Left forelimb (tissue), 1 donor: ENCODE data around the gene ALB.

ENCODE experiments used
- DNase-seq: peaks from one replicate; pipeline ENCODE4 v3.0.0-alpha.2; 2018; ENCODE audit warnings: low spot score

Gene ALB

DNA sequence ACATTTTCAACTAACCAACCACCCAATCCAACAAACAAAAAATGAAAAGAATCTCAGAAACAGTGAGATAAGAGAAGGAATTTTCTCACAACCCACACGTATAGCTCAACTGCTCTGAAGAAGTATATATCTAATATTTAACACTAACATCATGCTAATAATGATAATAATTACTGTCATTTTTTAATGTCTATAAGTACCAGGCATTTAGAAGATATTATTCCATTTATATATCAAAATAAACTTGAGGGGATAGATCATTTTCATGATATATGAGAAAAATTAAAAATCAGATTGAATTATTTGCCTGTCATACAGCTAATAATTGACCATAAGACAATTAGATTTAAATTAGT, 27.7 kb downstream of the ALB start:
- no peak for DNase-seq

- DNase-seq, result no peak
Observed at GRCh38 chr4:73432169-73433000, 28.3 kb downstream of the ALB start.

- DNase-seq, result no peak
Observed at GRCh38 chr4:73433140-73433539, 29.1 kb downstream of the ALB start.

DNA sequence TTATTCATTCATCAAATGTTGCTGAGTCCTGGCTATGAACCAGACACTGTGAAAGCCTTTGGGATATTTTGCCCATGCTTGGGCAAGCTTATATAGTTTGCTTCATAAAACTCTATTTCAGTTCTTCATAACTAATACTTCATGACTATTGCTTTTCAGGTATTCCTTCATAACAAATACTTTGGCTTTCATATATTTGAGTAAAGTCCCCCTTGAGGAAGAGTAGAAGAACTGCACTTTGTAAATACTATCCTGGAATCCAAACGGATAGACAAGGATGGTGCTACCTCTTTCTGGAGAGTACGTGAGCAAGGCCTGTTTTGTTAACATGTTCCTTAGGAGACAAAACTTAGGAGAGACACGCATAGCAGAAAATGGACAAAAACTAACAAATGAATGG, 30.2 kb downstream of the ALB start:
- no peak for DNase-seq

DNA sequence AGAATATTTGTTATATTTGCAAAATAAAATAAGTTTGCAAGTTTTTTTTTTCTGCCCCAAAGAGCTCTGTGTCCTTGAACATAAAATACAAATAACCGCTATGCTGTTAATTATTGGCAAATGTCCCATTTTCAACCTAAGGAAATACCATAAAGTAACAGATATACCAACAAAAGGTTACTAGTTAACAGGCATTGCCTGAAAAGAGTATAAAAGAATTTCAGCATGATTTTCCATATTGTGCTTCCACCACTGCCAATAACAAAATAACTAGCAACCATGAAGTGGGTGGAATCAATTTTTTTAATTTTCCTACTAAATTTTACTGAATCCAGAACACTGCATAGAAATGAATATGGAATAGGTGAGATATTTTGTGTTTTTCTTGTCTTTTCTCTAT, 31.9 kb downstream of the ALB start, which contains the start of gene AFP:
TSS of gene AFP (plus strand) at position 238 of the 400 bp plus-strand sequence. CDS start at position 280, 42 bp downstream.
- DNase-seq, result no peak

- DNase-seq, result no peak
Observed at GRCh38 chr4:73436674-73437557, 32.8 kb downstream of the ALB start.

- no peak for DNase-seq
Observed at GRCh38 chr4:73437558-73437956, 33.5 kb downstream of the ALB start.

DNA sequence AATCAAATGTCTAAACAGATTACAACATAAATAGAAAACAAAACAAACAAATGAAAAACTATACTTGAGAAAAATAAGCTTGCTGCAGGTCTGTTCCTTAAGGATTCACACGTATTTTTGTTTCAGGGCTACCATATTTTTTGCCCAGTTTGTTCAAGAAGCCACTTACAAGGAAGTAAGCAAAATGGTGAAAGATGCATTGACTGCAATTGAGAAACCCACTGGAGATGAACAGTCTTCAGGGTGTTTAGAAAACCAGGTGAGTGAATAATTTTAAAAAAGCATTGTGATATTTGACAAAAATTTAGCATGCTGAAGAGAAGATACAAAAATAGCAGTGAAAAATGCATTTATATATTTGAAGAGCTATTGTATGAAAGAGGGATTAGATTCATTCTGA, 34.0 kb downstream of the ALB start:
- no peak for DNase-seq

- DNase-seq, result no peak
Observed at GRCh38 chr4:73438582-73439215, 34.6 kb downstream of the ALB start.

GRCh38 chr4:73439445-73439844, 35.4 kb downstream of the ALB start:
- no peak for DNase-seq

- DNase-seq, result no peak
Observed at GRCh38 chr4:73439991-73440390, 35.9 kb downstream of the ALB start.

DNA sequence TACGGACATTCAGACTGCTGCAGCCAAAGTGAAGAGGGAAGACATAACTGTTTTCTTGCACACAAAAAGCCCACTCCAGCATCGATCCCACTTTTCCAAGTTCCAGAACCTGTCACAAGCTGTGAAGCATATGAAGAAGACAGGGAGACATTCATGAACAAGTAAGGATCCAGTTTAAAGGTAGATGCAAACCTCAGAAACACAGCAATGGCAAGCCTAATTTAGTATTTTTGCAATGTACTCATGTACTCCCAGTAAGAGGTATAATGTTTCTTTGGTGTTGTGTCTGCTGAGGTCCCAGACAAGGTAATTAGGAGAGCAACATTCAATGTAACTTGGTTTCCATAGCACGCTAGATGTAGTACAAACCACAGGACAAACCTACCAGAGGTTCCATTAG, 36.6 kb downstream of the ALB start:
- DNase-seq, result no peak

GRCh38 chr4:73442275-73442674, 38.2 kb downstream of the ALB start:
- DNase-seq, result no peak

GRCh38 chr4:73443224-73443623, 39.1 kb downstream of the ALB start:
- no peak for DNase-seq

- no peak for DNase-seq
Observed at GRCh38 chr4:73445383-73446335, 41.6 kb downstream of the ALB start.

DNA sequence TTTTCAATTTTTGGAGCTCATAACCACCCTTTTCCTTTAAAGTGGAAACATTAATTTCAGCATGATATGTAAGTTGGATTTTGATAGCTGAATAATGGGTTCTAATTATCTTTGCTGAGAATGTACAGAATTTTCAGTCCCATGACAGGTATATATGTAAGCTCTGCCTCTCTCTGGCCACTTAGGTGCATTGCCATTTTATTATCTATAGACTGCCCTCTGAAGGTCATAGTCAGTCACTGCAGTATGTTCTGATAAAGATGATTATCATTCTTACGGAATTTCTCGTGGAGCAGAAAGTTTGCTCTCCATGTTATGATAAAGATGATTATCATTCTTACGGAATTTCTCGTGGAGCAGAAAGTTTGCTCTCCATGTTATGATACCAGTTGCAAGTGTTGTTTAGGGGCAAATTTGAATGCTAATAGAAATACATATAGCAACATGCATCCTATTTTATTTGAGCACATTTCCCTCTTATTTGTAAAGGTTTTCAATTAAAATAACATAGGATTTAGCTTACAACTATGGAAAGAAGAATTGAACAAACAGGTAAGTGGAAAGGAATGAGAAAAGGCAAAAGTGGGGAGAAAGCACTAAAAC, 42.4 kb downstream of the ALB start:
- no peak for DNase-seq

- no peak for DNase-seq
Observed at GRCh38 chr4:73447671-73448070, 43.6 kb downstream of the ALB start.

DNA sequence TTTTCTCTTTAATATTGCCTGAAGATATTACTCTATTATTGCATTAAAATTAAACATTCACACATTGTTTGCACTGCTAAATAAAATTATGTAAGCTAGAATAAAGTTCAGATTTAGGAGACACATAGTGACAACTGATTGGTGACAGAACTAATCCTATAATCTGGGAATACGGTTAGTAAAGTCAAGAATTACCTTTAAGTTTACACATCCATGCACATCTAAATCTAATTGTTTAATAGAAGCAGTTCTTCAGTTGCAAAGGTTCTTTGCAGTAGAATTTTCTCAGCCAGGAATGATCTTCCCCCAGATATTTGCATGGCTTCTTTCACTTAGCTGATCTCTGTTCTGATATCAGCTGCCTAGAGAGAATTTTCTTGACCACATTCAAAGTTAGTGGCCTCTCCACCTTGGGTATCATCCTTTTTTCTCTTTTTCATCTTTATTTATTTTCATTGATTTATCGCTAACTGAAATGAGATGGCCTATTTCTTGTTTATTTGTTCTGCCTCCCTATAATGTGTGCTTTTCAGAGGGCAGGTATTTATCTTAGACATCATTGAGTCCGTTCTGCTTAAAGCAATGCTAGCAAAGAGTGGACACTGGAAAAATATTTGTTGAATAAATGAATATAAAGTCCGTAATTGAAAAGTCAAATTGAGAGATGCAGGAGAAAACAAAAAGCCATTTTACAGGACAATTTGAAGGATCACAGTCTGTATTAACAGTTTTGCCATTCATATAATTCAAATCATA, 44.5 kb downstream of the ALB start:
- DNase-seq, result no peak

DNA sequence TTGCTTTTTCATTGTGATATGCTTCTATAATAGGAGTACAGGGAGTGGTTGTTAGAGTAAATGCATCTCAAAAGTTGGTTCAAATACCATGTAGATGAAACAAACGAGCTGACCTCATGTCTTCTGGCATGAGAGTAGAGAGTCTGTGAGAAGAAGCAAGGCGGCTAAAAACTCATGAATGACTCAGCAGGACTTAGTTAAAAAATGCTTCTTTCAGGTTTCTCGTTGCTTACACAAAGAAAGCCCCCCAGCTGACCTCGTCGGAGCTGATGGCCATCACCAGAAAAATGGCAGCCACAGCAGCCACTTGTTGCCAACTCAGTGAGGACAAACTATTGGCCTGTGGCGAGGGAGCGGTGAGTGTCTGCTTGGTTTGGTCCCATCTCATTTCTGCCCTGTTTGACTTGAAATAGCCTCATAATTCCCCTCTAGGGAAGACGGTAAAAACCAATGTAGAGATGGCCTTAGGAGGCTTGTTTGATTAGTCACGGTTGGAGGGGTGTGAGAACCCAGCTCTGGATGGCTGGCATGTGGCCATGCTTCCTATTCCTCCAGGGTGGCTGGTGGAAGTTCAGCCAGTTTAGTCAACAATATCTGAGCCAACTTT, 46.4 kb downstream of the ALB start:
- no peak for DNase-seq

- DNase-seq, result no peak
Observed at GRCh38 chr4:73451404-73451803, 47.3 kb downstream of the ALB start.
